ENCODE data around the gene IRF5. TPM values are rescaled to one million over a fixed set of nuclear protein-coding genes. Genes with fewer than 3 reads are reported as not detected.

IRF5 gene
- total RNA-seq, 2 donors from 2014 or later = 23.1 to 30.3 TPM

DNA sequence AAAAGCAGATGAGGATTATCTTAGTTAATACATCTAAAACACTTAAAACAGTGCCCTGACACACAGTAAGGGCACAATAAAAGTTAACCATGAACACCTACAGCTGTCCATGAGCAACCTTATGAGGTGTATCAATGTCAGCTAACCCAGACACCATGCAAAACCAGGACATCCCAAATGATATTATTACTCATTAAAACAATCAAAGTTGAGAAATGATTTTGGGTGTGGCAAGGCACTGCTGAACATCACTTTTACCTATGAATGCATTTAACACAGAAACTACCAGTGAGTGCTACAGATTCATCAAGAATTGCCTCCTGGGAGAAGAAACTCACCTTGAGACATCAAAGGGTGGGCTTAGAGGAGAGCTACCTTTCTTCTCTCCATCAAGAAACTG, 18.3 kb downstream of the IRF5 start:
- no peaks in the 10 kb centered on the region for H3K9me3 Mint-ChIP-seq
- H3K36me3 Mint-ChIP-seq (ENCODE audit: insufficient read depth in 2 of 2) = peaks cover 6 to 23% of the 10 kb centered on the region in 2 donors
- peaks cover 32% of the 10 kb centered on the region for H3K4me1 Mint-ChIP-seq (ENCODE audit: low read depth)
- no peak overlapping the region for H3K4me3 Mint-ChIP-seq
- H3K27ac Mint-ChIP-seq = no peak overlapping the region
- no peak for ATAC-seq (replicated peaks in 1 of 2)
- H3K27me3 Mint-ChIP-seq (ENCODE audit: low read depth) = no peaks in the 10 kb centered on the region
- no peak for DNase-seq

- ATAC-seq (replicated peaks in 1 of 2) = peak; percentile 28 to 37
- Mint-ChIP-seq H3K4me1 (ENCODE audit: low read depth) (peaks cover 57% of the 10 kb centered on the region), H3K36me3 (ENCODE audit: insufficient read depth in 2 of 2) (peaks cover 11 to 29% of the 10 kb centered on the region in 2 donors), H3K4me3 (peak overlapping the region in 1 of 2 donors; percentile 29), H3K27ac (no peak overlapping the region), H3K27me3 (ENCODE audit: low read depth) (no peaks in the 10 kb centered on the region), H3K9me3 (no peaks in the 10 kb centered on the region)
- peak in 1 of 2 donors; percentile 29 for DNase-seq
Observed at GRCh38 chr7:128959296-128959695, 21.6 kb downstream of the IRF5 start.

DNA sequence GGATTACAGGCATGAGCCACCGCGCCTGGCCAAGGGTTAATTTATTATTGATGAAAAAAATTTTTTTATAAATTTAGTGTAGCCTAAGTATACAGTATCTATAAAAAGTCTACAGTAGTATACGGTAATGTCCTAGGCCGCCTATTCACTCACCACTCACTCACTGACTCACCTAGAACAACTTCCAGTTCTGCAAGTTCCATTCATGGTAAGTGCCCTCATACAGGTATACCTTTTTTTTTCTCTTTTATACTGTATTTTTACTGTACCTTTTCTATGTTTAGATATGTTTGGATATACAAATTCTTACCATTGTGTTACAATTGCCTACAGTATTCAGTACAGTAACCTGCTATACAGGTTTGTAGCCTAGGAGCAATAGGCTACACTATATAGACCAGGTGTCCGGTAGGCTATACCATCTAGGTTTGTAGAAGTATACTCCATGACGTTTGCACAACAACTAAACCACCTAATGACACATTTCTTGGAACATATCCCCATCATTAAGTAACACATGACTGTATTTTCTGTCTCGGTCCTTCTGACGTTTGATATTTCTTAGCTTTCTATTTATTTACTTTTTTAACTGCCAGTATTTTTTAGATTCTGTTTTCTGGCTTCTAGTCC, 23.4 kb downstream of the IRF5 start:
- DNase-seq = no peak
- peak overlapping the region; percentile 81 for H3K27ac Mint-ChIP-seq
- H3K27me3 Mint-ChIP-seq (ENCODE audit: low read depth) = no peaks in the 10 kb centered on the region
- H3K4me3 Mint-ChIP-seq = no peak overlapping the region
- H3K9me3 Mint-ChIP-seq = no peaks in the 10 kb centered on the region
- H3K36me3 Mint-ChIP-seq (ENCODE audit: insufficient read depth in 2 of 2) = peaks cover 9 to 34% of the 10 kb centered on the region in 2 donors
- no peak for ATAC-seq (replicated peaks in 1 of 2)
- peaks cover 45% of the 10 kb centered on the region for H3K4me1 Mint-ChIP-seq (ENCODE audit: low read depth)

GRCh38 chr7:128962899-128963298, 25.2 kb downstream of the IRF5 start:
- no peaks in the 10 kb centered on the region for H3K27me3 Mint-ChIP-seq (ENCODE audit: low read depth)
- peak overlapping the region; percentile 68 to 69 for H3K4me3 Mint-ChIP-seq
- peak overlapping the region; percentile 95 for H3K27ac Mint-ChIP-seq
- ATAC-seq (replicated peaks in 1 of 2) (peak; percentile 19 to 20), DNase-seq (no peak)
- no peaks in the 10 kb centered on the region for H3K9me3 Mint-ChIP-seq
- H3K4me1 Mint-ChIP-seq (ENCODE audit: low read depth) = peaks cover 45% of the 10 kb centered on the region
- H3K36me3 Mint-ChIP-seq (ENCODE audit: insufficient read depth in 2 of 2) = peaks cover 7 to 41% of the 10 kb centered on the region in 2 donors

DNA sequence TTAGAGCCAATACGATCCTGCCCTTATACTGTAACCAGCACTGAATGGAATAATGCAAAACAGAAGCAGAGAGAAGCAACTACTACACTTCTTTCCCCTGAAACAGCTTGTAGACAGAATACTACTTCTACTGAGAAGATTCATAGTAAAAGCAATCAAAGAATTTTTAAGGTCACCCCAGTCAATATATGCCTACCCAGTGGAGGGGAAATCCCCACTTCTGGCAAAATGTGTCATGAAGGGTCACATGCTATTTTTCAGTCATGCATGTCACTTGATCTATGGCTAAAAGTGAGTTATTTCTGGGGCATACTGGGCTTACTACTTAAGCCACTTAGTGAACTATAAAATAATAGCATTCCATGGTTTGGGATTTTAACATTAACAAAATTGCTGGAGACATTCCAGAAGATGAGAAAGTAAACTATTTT, 25.6 kb downstream of the IRF5 start:
- peak; percentile 66 to 70 for DNase-seq
- ATAC-seq (replicated peaks in 1 of 2) = peak; percentile 86 to 87
- Mint-ChIP-seq H3K27me3 (ENCODE audit: low read depth) (no peaks in the 10 kb centered on the region), H3K4me3 (peak overlapping the region; percentile 68 to 69), H3K36me3 (ENCODE audit: insufficient read depth in 2 of 2) (peaks cover 7 to 41% of the 10 kb centered on the region in 2 donors), H3K27ac (peak overlapping the region; percentile 95), H3K9me3 (no peaks in the 10 kb centered on the region), H3K4me1 (ENCODE audit: low read depth) (peaks cover 45% of the 10 kb centered on the region)

- DNase-seq (no peak), ATAC-seq (replicated peaks in 1 of 2) (no peak)
- Mint-ChIP-seq H3K4me3 (no peak overlapping the region), H3K27me3 (ENCODE audit: low read depth) (no peaks in the 10 kb centered on the region), H3K9me3 (no peaks in the 10 kb centered on the region), H3K27ac (no peak overlapping the region), H3K36me3 (ENCODE audit: insufficient read depth in 2 of 2) (peaks cover 12 to 47% of the 10 kb centered on the region in 2 donors), H3K4me1 (ENCODE audit: low read depth) (peaks cover 4% of the 10 kb centered on the region)
Observed at GRCh38 chr7:128968624-128969023, 30.9 kb downstream of the IRF5 start.

- peaks cover 15 to 48% of the 10 kb centered on the region in 2 donors for H3K36me3 Mint-ChIP-seq (ENCODE audit: insufficient read depth in 2 of 2)
- no peak for ATAC-seq (replicated peaks in 1 of 2)
- H3K27ac Mint-ChIP-seq = no peak overlapping the region
- no peaks in the 10 kb centered on the region for H3K9me3 Mint-ChIP-seq
- H3K4me1 Mint-ChIP-seq (ENCODE audit: low read depth) = no peaks in the 10 kb centered on the region
- H3K4me3 Mint-ChIP-seq = no peak overlapping the region
- no peaks in the 10 kb centered on the region for H3K27me3 Mint-ChIP-seq (ENCODE audit: low read depth)
- no peak for DNase-seq
Observed at GRCh38 chr7:128974241-128974934, 36.7 kb downstream of the IRF5 start.

DNA sequence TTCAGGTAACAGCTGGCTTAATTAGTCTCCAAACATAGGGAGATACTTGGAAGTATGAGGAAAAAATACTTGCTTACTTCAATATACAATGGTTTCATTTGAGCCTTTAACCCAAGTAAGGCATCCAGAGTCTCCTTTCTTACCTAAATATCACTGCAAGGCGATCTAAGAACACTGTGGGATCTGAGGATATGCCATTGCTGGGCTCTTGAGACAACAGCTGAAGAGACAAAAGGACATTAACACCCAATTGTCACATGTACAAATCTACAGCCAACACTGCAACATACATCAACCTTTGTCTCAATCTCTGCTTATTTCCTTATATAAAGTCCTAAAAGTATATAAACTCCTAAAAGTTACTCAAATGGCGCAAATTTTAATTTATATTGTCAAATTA, 44.4 kb downstream of the IRF5 start:
- peaks cover 2 to 35% of the 10 kb centered on the region in 2 donors for H3K36me3 Mint-ChIP-seq (ENCODE audit: insufficient read depth in 2 of 2)
- H3K27ac Mint-ChIP-seq = peak overlapping the region; percentile 28

GRCh38 chr7:128985660-128986059, 47.9 kb downstream of the IRF5 start:
- Mint-ChIP-seq H3K9me3 (no peaks in the 10 kb centered on the region), H3K4me1 (ENCODE audit: low read depth) (no peaks in the 10 kb centered on the region), H3K4me3 (no peak overlapping the region), H3K27me3 (ENCODE audit: low read depth) (no peaks in the 10 kb centered on the region), H3K27ac (no peak overlapping the region), H3K36me3 (ENCODE audit: insufficient read depth in 2 of 2) (peaks cover 2 to 29% of the 10 kb centered on the region in 2 donors)
- DNase-seq (no peak), ATAC-seq (replicated peaks in 1 of 2) (no peak)

More for the DNA sequence above, 44.4 kb downstream of the IRF5 start:
- Mint-ChIP-seq H3K4me3 (no peak overlapping the region), H3K27me3 (ENCODE audit: low read depth) (no peaks in the 10 kb centered on the region), H3K9me3 (no peaks in the 10 kb centered on the region), H3K4me1 (ENCODE audit: low read depth) (no peaks in the 10 kb centered on the region)
- no peak for DNase-seq
- ATAC-seq (replicated peaks in 1 of 2) = no peak

- Mint-ChIP-seq H3K4me3 (no peak overlapping the region), H3K36me3 (ENCODE audit: insufficient read depth in 2 of 2) (peaks cover 2 to 23% of the 10 kb centered on the region in 2 donors), H3K9me3 (no peaks in the 10 kb centered on the region), H3K27ac (no peak overlapping the region), H3K27me3 (ENCODE audit: low read depth) (no peaks in the 10 kb centered on the region), H3K4me1 (ENCODE audit: low read depth) (no peaks in the 10 kb centered on the region)
- DNase-seq (no peak), ATAC-seq (replicated peaks in 1 of 2) (no peak)
Observed at GRCh38 chr7:128986609-128987008, 48.9 kb downstream of the IRF5 start.

DNA sequence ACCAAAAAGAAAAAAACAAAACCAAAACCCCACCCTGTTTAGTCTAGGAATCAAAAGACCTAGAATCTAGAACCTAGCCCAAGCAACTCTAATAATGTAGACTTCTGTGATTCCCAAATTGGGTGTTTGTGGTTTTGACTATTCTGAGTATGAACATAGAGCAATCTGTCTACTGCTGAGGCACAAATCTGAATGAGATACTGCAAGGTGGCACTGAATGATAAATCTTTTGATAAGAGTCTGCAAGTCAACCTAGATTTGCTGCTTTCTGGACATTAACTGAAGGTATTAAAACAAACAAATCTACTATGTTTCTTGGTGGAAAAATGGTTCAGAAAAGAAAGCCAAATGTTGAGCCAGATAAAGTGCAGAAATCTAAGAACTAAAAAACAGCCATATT, 50.6 kb downstream of the IRF5 start:
- no peak for ATAC-seq (replicated peaks in 1 of 2)
- Mint-ChIP-seq H3K36me3 (ENCODE audit: insufficient read depth in 2 of 2) (peaks cover 0 to 18% of the 10 kb centered on the region in 2 donors), H3K9me3 (no peaks in the 10 kb centered on the region), H3K27me3 (ENCODE audit: low read depth) (no peaks in the 10 kb centered on the region), H3K4me3 (no peak overlapping the region), H3K27ac (no peak overlapping the region), H3K4me1 (ENCODE audit: low read depth) (no peaks in the 10 kb centered on the region)
- DNase-seq = no peak

DNA sequence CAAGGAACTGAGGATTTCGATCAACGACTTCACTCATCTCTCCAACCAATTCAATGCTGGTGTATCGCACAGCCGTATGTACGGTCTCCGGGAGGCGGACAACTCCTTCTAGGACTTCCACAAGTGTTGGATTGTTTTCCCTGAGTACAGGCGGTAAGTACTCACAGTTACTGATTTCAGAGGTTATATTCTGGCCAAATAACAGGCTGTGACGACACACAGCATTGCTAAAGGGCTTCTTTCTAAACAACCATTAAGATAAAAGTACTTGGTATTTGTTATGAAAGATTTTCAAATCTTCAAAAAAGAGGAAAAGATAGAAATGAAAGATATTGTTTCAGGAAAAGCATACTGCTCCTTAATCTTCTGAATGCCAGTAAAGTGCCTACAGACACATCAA, 52.2 kb downstream of the IRF5 start:
- DNase-seq (no peak), ATAC-seq (replicated peaks in 1 of 2) (no peak)
- H3K27me3 Mint-ChIP-seq (ENCODE audit: low read depth) = no peaks in the 10 kb centered on the region
- no peaks in the 10 kb centered on the region for H3K4me1 Mint-ChIP-seq (ENCODE audit: low read depth)
- peaks cover 0 to 12% of the 10 kb centered on the region in 2 donors for H3K36me3 Mint-ChIP-seq (ENCODE audit: insufficient read depth in 2 of 2)
- no peak overlapping the region for H3K4me3 Mint-ChIP-seq
- no peak overlapping the region for H3K27ac Mint-ChIP-seq
- no peaks in the 10 kb centered on the region for H3K9me3 Mint-ChIP-seq

DNA sequence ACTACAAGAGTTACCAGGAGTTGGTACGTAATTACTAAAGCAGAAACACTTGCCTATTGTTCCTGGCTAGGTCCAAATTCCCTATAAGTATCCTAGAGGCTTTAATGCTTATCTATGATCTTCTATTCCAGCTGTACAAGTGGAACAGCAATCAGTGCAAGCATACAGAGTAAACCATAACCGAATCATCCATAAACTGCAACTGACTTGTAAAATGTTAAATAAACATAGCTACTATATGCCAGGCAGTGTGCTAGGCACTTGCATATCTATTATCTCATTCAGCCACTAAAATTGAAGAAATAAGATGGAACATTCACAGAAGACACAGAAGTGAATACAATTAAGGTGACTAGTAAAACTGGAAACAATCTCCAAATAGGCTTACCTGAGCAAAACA, 55.7 kb downstream of the IRF5 start:
- Mint-ChIP-seq H3K27ac (no peak overlapping the region), H3K4me3 (no peak overlapping the region), H3K4me1 (ENCODE audit: low read depth) (no peaks in the 10 kb centered on the region), H3K9me3 (no peaks in the 10 kb centered on the region), H3K27me3 (ENCODE audit: low read depth) (no peaks in the 10 kb centered on the region), H3K36me3 (ENCODE audit: insufficient read depth in 2 of 2) (peaks cover 0 to 7% of the 10 kb centered on the region in 2 donors)
- ATAC-seq (replicated peaks in 1 of 2) (no peak), DNase-seq (no peak)
